Measurements from ENCODE around the gene TEAD4.

TEAD4 gene

GRCh38 chr12:2960996-2961616, 1.9 kb downstream of the TEAD4 start:
- Mint-ChIP-seq H3K4me3 (peak overlapping the region; percentile 82), H3K4me1 (peaks cover 58% of the 10 kb centered on the region), H3K27ac (no peak overlapping the region), H3K9me3 (no peaks in the 10 kb centered on the region), H3K27me3 (ENCODE audit: low read depth, poor library complexity) (peaks cover 13% of the 10 kb centered on the region), H3K36me3 (ENCODE audit: low read depth) (peaks cover 5% of the 10 kb centered on the region)
- TF ChIP-seq, protein P1, sequence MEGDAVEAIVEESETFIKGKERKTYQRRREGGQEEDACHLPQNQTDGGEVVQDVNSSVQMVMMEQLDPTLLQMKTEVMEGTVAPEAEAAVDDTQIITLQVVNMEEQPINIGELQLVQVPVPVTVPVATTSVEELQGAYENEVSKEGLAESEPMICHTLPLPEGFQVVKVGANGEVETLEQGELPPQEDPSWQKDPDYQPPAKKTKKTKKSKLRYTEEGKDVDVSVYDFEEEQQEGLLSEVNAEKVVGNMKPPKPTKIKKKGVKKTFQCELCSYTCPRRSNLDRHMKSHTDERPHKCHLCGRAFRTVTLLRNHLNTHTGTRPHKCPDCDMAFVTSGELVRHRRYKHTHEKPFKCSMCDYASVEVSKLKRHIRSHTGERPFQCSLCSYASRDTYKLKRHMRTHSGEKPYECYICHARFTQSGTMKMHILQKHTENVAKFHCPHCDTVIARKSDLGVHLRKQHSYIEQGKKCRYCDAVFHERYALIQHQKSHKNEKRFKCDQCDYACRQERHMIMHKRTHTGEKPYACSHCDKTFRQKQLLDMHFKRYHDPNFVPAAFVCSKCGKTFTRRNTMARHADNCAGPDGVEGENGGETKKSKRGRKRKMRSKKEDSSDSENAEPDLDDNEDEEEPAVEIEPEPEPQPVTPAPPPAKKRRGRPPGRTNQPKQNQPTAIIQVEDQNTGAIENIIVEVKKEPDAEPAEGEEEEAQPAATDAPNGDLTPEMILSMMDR (IDR thresholded peaks at IDR 0.05): no peak
- no peak for DNase-seq

- peaks cover 13% of the 10 kb centered on the region for H3K27me3 Mint-ChIP-seq (ENCODE audit: low read depth, poor library complexity)
- H3K36me3 Mint-ChIP-seq (ENCODE audit: low read depth): peaks cover 7% of the 10 kb centered on the region
- H3K27ac Mint-ChIP-seq: no peak overlapping the region
- no peak overlapping the region for H3K4me3 Mint-ChIP-seq
- no peak for DNase-seq
- H3K9me3 Mint-ChIP-seq: no peaks in the 10 kb centered on the region
- TF ChIP-seq, protein P1 (IDR thresholded peaks at IDR 0.05): no peak
- H3K4me1 Mint-ChIP-seq: peaks cover 60% of the 10 kb centered on the region
These were observed 2.5 kb downstream of the TEAD4 start for GRCh38 chr12:2961705-2962104.

- Mint-ChIP-seq H3K4me1 (peaks cover 48% of the 10 kb centered on the region), H3K27ac (peak overlapping the region; percentile 63), H3K36me3 (ENCODE audit: low read depth) (peaks cover 14% of the 10 kb centered on the region), H3K4me3 (peak overlapping the region; percentile 56), H3K9me3 (no peaks in the 10 kb centered on the region), H3K27me3 (ENCODE audit: low read depth, poor library complexity) (peaks cover 10% of the 10 kb centered on the region)
- TF ChIP-seq, protein P1 (IDR thresholded peaks at IDR 0.05): no peak
- peak; percentile 44 for DNase-seq
These were observed 4.1 kb downstream of the TEAD4 start for GRCh38 chr12:2963154-2963759.

DNA sequence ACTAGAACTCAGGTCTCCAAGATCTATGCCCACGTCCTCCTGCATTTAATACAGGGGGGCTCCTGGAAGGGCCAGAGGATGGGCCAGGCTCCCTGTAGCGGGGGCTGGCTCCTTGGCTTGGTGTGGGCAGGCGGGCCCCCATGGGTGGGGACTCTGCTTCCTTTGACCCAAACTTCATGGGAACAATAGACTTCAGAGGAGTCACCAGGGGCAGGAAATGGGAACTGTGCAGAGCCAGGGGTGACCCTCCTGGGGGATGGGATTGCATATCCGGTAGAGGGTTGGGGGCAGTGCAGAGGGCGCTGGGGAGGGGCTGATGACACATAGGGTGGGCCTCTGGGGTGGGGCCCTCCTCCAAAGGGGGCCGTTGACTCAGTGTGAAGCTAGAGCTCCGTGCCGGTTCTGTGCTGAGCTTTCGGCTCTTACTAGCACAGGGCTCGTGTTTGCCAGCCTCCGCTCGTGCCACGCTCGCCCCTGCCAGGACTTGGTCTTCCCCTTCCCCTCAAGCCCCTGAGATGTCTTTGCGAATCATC, 4.6 kb downstream of the TEAD4 start:
- H3K27ac Mint-ChIP-seq: peak overlapping the region; percentile 48
- peak overlapping the region; percentile 56 for H3K4me3 Mint-ChIP-seq

GRCh38 chr12:2967651-2968050, 8.5 kb downstream of the TEAD4 start:
- Mint-ChIP-seq H3K4me3 (no peak overlapping the region), H3K36me3 (ENCODE audit: low read depth) (peaks cover 21% of the 10 kb centered on the region), H3K9me3 (peaks cover 3% of the 10 kb centered on the region), H3K27me3 (ENCODE audit: low read depth, poor library complexity) (peaks cover 1% of the 10 kb centered on the region), H3K27ac (no peak overlapping the region), H3K4me1 (peaks cover 36% of the 10 kb centered on the region)
- no peak for DNase-seq
- TF ChIP-seq, protein P1 (IDR thresholded peaks at IDR 0.05): no peak

More for the DNA sequence above, 4.6 kb downstream of the TEAD4 start:
- Mint-ChIP-seq H3K4me1 (peaks cover 43% of the 10 kb centered on the region), H3K9me3 (no peaks in the 10 kb centered on the region), H3K27me3 (ENCODE audit: low read depth, poor library complexity) (peaks cover 10% of the 10 kb centered on the region), H3K36me3 (ENCODE audit: low read depth) (peaks cover 14% of the 10 kb centered on the region)
- TF ChIP-seq, protein P1 (IDR thresholded peaks at IDR 0.05): no peak
- no peak for DNase-seq

Measured in nephron progenitor cell (in vitro differentiated cells).